ENCODE measurements around the gene ARL4C.

- TF ChIP-seq SP1 (IDR thresholded peaks at IDR 0.05) (no peak), SUZ12 (IDR thresholded peaks at IDR 0.05) (no peak), ARNT (IDR thresholded peaks at IDR 0.05) (no peak), NFRKB (IDR thresholded peaks at IDR 0.05) (no peak), ZNF384 (IDR thresholded peaks at IDR 0.05) (no peak), FOXM1 (IDR thresholded peaks at IDR 0.05; ENCODE audit: borderline replicate concordance) (no peak), ELF4 (IDR thresholded peaks at IDR 0.05) (no peak), BHLHE40 (IDR thresholded peaks at IDR 0.05; ENCODE audit: borderline replicate concordance) (no peak), FOXA1 (IDR thresholded peaks at IDR 0.05) (no peak), LEF1 (IDR thresholded peaks at IDR 0.05; ENCODE audit: borderline replicate concordance) (no peak), HDGF (IDR thresholded peaks at IDR 0.05; ENCODE audit: borderline replicate concordance) (no peak), TARDBP (IDR thresholded peaks at IDR 0.05) (no peak), PKNOX1 (IDR thresholded peaks at IDR 0.05) (no peak), L3MBTL2 (conservative IDR thresholded peaks at IDR 0.05) (no peak)
Measured at GRCh38 chr2:234476766-234477165, 20.1 kb downstream of the ARL4C start.

Measured in HEK293T (cell line).